HCT116 (cell line): ENCODE results near the gene FLNA. TPM values are rescaled to one million over a fixed set of nuclear protein-coding genes. Genes with fewer than 3 reads are reported as not detected.
A peak's percentile ranks its signal among the peaks of the same experiment; 100 is the strongest.

Experiments
- ATAC-seq: fragments of 200-7000 bp; cut with Tn5 transposase; 2 replicates; pipeline ENCODE4 v1.9.1; 2020; ENCODE audit warnings: mild to moderate bottlenecking, moderate library complexity
- BruUV-seq: library from RNA; stranded (reverse); fragments of 400-500 nt; replicated peaks from 2 replicates; lab custom pipeline; 2021; lab: Mats Ljungman, UMichigan
- CTCF ChIA-PET: fragments of 300-600 bp; sonication (Branson Sonifier 250); formaldehyde crosslinking; loops from one replicate; lab custom pipeline; 2021; ENCODE audit warnings: antibody characterized with exemption; lab: Charles Lee
- POLR2A ChIA-PET: fragments of 300-600, 350-600 bp; sonication (Branson Sonifier 250); formaldehyde crosslinking; loops from one replicate; lab custom pipeline; 2021; ENCODE audit warnings: antibody characterized with exemption; lab: Charles Lee
- RAD21 ChIA-PET, 2 experiments: fragments of 300-600 bp; sonication (Branson Sonifier 250); formaldehyde crosslinking; loops; one replicate each; lab custom pipeline; 2023; ENCODE audit warnings: low total read pairs in 2 of 2; ENCODE audit not compliant: uncharacterized antibody in 2 of 2, unreplicated experiment in 2 of 2, low non-redundant PET in 1 of 2; lab: Charles Lee
- DNase-seq: peaks from one replicate; pipeline ENCODE4 v3.0.0-alpha.2; 2010; ENCODE audit warnings: low read depth, low spot score
- H2AFZ ChIP-seq: fragments of 200-600 bp; shearing (Covaris generic), sonication (generic); 2 replicates; pipeline ENCODE4 v1.6.1; 2017; ENCODE audit warnings: low read depth, mixed run types, mixed read lengths, antibody characterized with exemption, low read length; ENCODE audit not compliant: poor library complexity, severe bottlenecking
- H3K27ac ChIP-seq: 2 replicates; pipeline ENCODE4 v1.5.1; 2012; ENCODE audit warnings: low read depth, low read length
- H3K27me3 ChIP-seq: fragments of 200-600 bp; sonication (generic); 2 replicates; pipeline ENCODE4 v1.6.1; 2016; ENCODE audit warnings: mixed run types, low read length, mixed read lengths; ENCODE audit not compliant: insufficient read depth
- H3K36me3 ChIP-seq, 2 experiments: fragments of 200-500 bp in 1 of 2; fragments of 200-600 bp in 1 of 2; sonication (Bioruptor generic) in 1 of 2; sonication (generic) in 1 of 2; 2 replicates each; pipeline versions ENCODE4 v1.5.1 to v1.6.1; 2014 to 2016; ENCODE audit warnings: low read length in 2 of 2, inconsistent platforms in 1 of 2, mixed read lengths in 1 of 2, mixed run types in 1 of 2; ENCODE audit not compliant: insufficient read depth in 2 of 2, control insufficient read depth in 1 of 2
- H3K4me1 ChIP-seq, 2 experiments: fragments of 200-600 bp in 1 of 2; sonication (generic) in 1 of 2; 2 replicates each; pipeline versions ENCODE4 v1.5.1 to v1.6.1; 2012 to 2017; ENCODE audit warnings: low read length in 2 of 2, inconsistent platforms in 1 of 2, mild to moderate bottlenecking in 1 of 2, mixed read lengths in 1 of 2, mixed run types in 1 of 2, moderate library complexity in 1 of 2; ENCODE audit not compliant: insufficient read depth in 2 of 2, control insufficient read depth in 1 of 2
- H3K4me2 ChIP-seq: fragments of 200-600 bp; sonication (generic); 2 replicates; pipeline ENCODE4 v1.6.1; 2017; ENCODE audit warnings: mixed run types, low read length, mixed read lengths
- H3K4me3 ChIP-seq, 2 experiments: fragments of 200-600 bp in 1 of 2; sonication (generic) in 1 of 2; replicated peaks in 1 of 2; 2 replicates each; pipeline ENCODE4 v1.5.1; 2011 to 2016; ENCODE audit warnings: low read length in 2 of 2, control low read depth in 1 of 2, low read depth in 1 of 2, mild to moderate bottlenecking in 1 of 2, mixed read lengths in 1 of 2, mixed run types in 1 of 2
- H3K79me2 ChIP-seq: fragments of 200-600 bp; sonication (generic); 2 replicates; pipeline ENCODE4 v1.6.1; 2017; ENCODE audit warnings: mild to moderate bottlenecking, mixed run types, low read length, moderate library complexity, mixed read lengths; ENCODE audit not compliant: insufficient read depth
- H3K9ac ChIP-seq: fragments of 200-600 bp; sonication (generic); 2 replicates; pipeline ENCODE4 v1.6.1; 2016; ENCODE audit warnings: low read length, mixed read lengths
- H3K9me2 ChIP-seq: fragments of 200-600 bp; sonication (generic), shearing (Covaris generic); 2 replicates; pipeline ENCODE4 v1.6.1; 2017; ENCODE audit warnings: mixed run types, mild to moderate bottlenecking, moderate library complexity; ENCODE audit not compliant: insufficient read depth
- H3K9me3 ChIP-seq, 2 experiments: fragments of 200-500 bp in 1 of 2; fragments of 200-600 bp in 1 of 2; sonication (Bioruptor generic) in 1 of 2; sonication (generic) in 1 of 2; 2 replicates each; pipeline ENCODE4 v1.6.1; 2014 to 2017; ENCODE audit warnings: low read length in 2 of 2, mixed read lengths in 2 of 2, inconsistent platforms in 1 of 2, low read depth in 1 of 2, mild to moderate bottlenecking in 1 of 2, mixed run types in 1 of 2, moderate library complexity in 1 of 2; ENCODE audit not compliant: control insufficient read depth in 1 of 2, insufficient read depth in 1 of 2
- H4K20me1 ChIP-seq: fragments of 200-600 bp; sonication (generic), shearing (Covaris generic); 2 replicates; pipeline ENCODE4 v1.6.1; 2017; ENCODE audit warnings: mixed run types, mild to moderate bottlenecking, moderate library complexity; ENCODE audit not compliant: insufficient read depth
- JUND ChIP-seq: IDR thresholded peaks from 2 replicates; pipeline ENCODE4 v1.6.1; 2012
- POLR2AphosphoS5 ChIP-seq: IDR thresholded peaks from 2 replicates; pipeline ENCODE4 v1.6.1; 2011; ENCODE audit warnings: mild to moderate bottlenecking, low read depth, low read length, moderate library complexity
- RAD21 ChIP-seq: IDR thresholded peaks from 2 replicates; pipeline ENCODE4 v1.6.1; 2012; ENCODE audit warnings: low read depth, mild to moderate bottlenecking
- SIN3A ChIP-seq: IDR thresholded peaks from 2 replicates; pipeline ENCODE4 v1.6.1; 2012; ENCODE audit warnings: low read depth
- SP1 ChIP-seq: IDR thresholded peaks from 2 replicates; pipeline ENCODE4 v1.6.1; 2012; ENCODE audit warnings: low read depth
- SRF ChIP-seq: IDR thresholded peaks from 2 replicates; pipeline ENCODE4 v1.6.1; 2012; ENCODE audit warnings: low read depth
- YY1 ChIP-seq: IDR thresholded peaks from 2 replicates; pipeline ENCODE4 v1.6.1; 2011; ENCODE audit warnings: low read length, low read depth, moderate library complexity, mild to moderate bottlenecking; ENCODE audit not compliant: insufficient replicate concordance; ENCODE audit errors: extremely low read depth
- intact Hi-C: fragments of 100-400 bp; cut with micrococcal nuclease; formaldehyde crosslinking; loops from 2 replicates; pipeline ENCODE4 v1.10.0; 2022
- total RNA-seq: library from RNA; stranded (reverse); gene quantifications from one replicate; pipeline ENCODE4 v1.2.1, GENCODE V29; 2021; ENCODE audit not compliant: unreplicated experiment
- TF ChIP-seq, protein P1 (sequence below): IDR thresholded peaks from 2 replicates; pipeline ENCODE4 v1.6.1; 2011; ENCODE audit warnings: mild to moderate bottlenecking, low read length, moderate library complexity; ENCODE audit not compliant: insufficient replicate concordance; ENCODE audit errors: extremely low read depth

FLNA gene
- total RNA-seq, 1 experiment from 2014 or later = 546 TPM

DNA sequence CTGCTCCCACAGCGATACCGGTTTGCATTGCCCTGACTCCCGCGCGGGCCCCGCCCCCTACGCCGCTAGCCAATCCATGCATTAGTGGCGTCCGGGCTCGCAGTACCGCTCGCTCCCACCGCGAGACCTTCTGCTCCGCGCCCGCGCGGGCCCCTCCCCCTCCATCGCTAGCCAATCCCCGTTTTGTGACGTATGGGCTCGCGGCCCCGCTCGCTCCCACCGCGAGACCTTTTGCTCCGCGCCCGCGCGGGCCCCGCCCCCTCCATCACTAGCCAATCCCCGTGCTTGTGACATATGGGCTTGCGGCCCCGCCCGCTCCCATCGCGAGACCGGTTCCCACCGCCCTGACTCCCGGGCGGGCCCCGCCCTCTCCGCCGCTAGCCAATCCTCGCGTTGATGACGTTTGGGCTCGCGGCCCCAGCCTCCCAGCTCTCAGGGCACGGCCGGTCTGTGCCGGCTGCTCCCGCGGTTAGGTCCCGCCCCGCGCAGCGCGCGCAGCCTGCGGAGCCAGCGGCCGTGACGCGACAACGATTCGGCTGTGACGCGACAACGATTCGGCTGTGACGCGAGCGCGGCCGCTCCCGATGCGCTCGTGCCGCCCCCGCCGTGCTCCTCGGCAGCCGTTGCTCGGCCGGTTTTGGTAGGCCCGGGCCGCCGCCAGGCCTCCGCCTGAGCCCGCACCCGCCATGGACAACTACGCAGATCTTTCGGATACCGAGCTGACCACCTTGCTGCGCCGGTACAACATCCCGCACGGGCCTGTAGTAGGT lies 4.5 kb upstream of the FLNA start, which contains the start of gene EMD:
Gene EMD, plus strand, starts transcription at position 497 of the 770 bp plus-strand sequence. Its CDS starts 190 bp downstream, at position 687.
- CTCF ChIA-PET = no interaction called here

More for the DNA sequence above, 4.5 kb upstream of the FLNA start, which contains the start of gene EMD:
- no peak within 1 kb of the TSS for H2AFZ ChIP-seq
- ChIA-PET RAD21 (interaction anchor here in 1 of 2 experiments (0.7 kb wide), 1 partner anchor 375 kb away, joined by 8 read pairs; no protein-coding TSS in a partner anchor), POLR2A (interaction anchor here (1.0 to 1.3 kb wide), 2 partner anchors 8 to 10 kb away, joined by 7 to 9 read pairs; no protein-coding TSS in a partner anchor)
- no peaks in the 10 kb centered on the region for H4K20me1 ChIP-seq
- peak within 1 kb of the TSS; percentile 98 for H3K9ac ChIP-seq
- H3K27me3 ChIP-seq = no peaks in the 10 kb centered on the region
- peak within 1 kb of the TSS; percentile 88 for H3K4me2 ChIP-seq
- peaks cover 12 to 43% of the 10 kb centered on the region in 2 experiments for H3K4me1 ChIP-seq
- TF ChIP-seq, protein P1, sequence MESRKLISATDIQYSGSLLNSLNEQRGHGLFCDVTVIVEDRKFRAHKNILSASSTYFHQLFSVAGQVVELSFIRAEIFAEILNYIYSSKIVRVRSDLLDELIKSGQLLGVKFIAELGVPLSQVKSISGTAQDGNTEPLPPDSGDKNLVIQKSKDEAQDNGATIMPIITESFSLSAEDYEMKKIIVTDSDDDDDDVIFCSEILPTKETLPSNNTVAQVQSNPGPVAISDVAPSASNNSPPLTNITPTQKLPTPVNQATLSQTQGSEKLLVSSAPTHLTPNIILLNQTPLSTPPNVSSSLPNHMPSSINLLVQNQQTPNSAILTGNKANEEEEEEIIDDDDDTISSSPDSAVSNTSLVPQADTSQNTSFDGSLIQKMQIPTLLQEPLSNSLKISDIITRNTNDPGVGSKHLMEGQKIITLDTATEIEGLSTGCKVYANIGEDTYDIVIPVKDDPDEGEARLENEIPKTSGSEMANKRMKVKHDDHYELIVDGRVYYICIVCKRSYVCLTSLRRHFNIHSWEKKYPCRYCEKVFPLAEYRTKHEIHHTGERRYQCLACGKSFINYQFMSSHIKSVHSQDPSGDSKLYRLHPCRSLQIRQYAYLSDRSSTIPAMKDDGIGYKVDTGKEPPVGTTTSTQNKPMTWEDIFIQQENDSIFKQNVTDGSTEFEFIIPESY = peak; percentile 90
- peak; percentile 44; the same call in 1 of the 2 replicates for TF ChIP-seq POLR2AphosphoS5
- TF ChIP-seq SP1 = no peak
- no peak for TF ChIP-seq SRF
- TF ChIP-seq JUND = no peak
- no peak for TF ChIP-seq RAD21
- no peak for TF ChIP-seq YY1
- no peak for TF ChIP-seq SIN3A
- intact Hi-C loops = no loop called here
- peak; percentile 80 for ATAC-seq
- H3K4me3 ChIP-seq = peak within 1 kb of the TSS; percentile 80 to 84
- peak within 1 kb of the TSS; percentile 98 for H3K27ac ChIP-seq
- DNase-seq = peak; percentile 91
- no peaks in the 10 kb centered on the region for H3K9me3 ChIP-seq
- no TSS peak for BruUV-seq
- no peaks in the 10 kb centered on the region for H3K9me2 ChIP-seq
- H3K79me2 ChIP-seq = peaks cover 25% of the 10 kb centered on the region
- H3K36me3 ChIP-seq = peaks cover 0 to 4% of the 10 kb centered on the region in 2 experiments; a peak in 2 of 4 replicates
